PC-3 (cell line): ENCODE measurements around the gene AUTS2. TPM values are rescaled to one million over a fixed set of nuclear protein-coding genes. Genes with fewer than 3 reads are reported as not detected.

ENCODE experiments used
- ATAC-seq: fragments of 200-7000 bp; cut with Tn5 transposase; 2 replicates; pipeline ENCODE4 v1.9.1; 2020; ENCODE audit warnings: mild to moderate bottlenecking, moderate library complexity
- BruUV-seq: library from RNA; stranded (reverse); fragments of 400-500 nt; replicated peaks from 2 replicates; lab custom pipeline; 2021; lab: Mats Ljungman, UMichigan
- CTCF ChIA-PET: fragments of 300-600 bp; sonication (Branson Sonifier 250); formaldehyde crosslinking; loops from one replicate; lab custom pipeline; 2022; ENCODE audit warnings: antibody characterized with exemption; lab: Charles Lee
- POLR2A ChIA-PET: fragments of 300-600 bp; sonication (Branson Sonifier 250); formaldehyde crosslinking; loops from one replicate; lab custom pipeline; 2022; ENCODE audit warnings: antibody characterized with exemption; ENCODE audit not compliant: unreplicated experiment; lab: Charles Lee
- DNase-seq: peaks from one replicate; pipeline ENCODE4 v3.0.0-alpha.2; 2015
- H2AFZ ChIP-seq: fragments of 300-600 bp; sonication (generic); 2 replicates; pipeline ENCODE4 v1.6.0; 2016; ENCODE audit warnings: antibody characterized with exemption, low read length
- H3F3A ChIP-seq: fragments of 300-600 bp; sonication (generic); one replicate; pipeline ENCODE4 v1.6.0; 2017; ENCODE audit warnings: antibody characterized with exemption, low read length, control low read depth, mild to moderate bottlenecking; ENCODE audit not compliant: unreplicated experiment
- H3K27ac ChIP-seq: fragments of 300-600 bp; sonication (generic); 2 replicates; pipeline ENCODE4 v1.5.1; 2016; ENCODE audit warnings: mild to moderate bottlenecking, low read length
- H3K27me3 ChIP-seq: fragments of 300-600 bp; sonication (generic); 2 replicates; pipeline ENCODE4 v1.6.1; 2016; ENCODE audit warnings: low read length, mixed read lengths
- H3K36me3 ChIP-seq: fragments of 300-600 bp; sonication (generic); 2 replicates; pipeline ENCODE4 v1.6.1; 2016; ENCODE audit warnings: low read depth, mixed run types, low read length, mixed read lengths
- H3K4me1 ChIP-seq: fragments of 300-600 bp; sonication (generic); 2 replicates; pipeline ENCODE4 v1.5.1; 2016; ENCODE audit warnings: low read length; ENCODE audit not compliant: insufficient read depth
- H3K4me2 ChIP-seq: fragments of 300-600 bp; sonication (generic); 2 replicates; pipeline ENCODE4 v1.6.0; 2016; ENCODE audit warnings: low read length
- H3K4me3 ChIP-seq: fragments of 300-600 bp; sonication (generic); 2 replicates; pipeline ENCODE4 v1.5.1; 2016; ENCODE audit warnings: mild to moderate bottlenecking, low read length, mixed read lengths
- H3K79me2 ChIP-seq: fragments of 300-600 bp; sonication (generic); 2 replicates; pipeline ENCODE4 v1.6.1; 2017; ENCODE audit warnings: low read length, mixed read lengths
- H3K9ac ChIP-seq: fragments of 300-600 bp; sonication (generic); 2 replicates; pipeline ENCODE4 v1.6.0; 2016; ENCODE audit warnings: mild to moderate bottlenecking, low read length
- H3K9me2 ChIP-seq: fragments of 300-600 bp; sonication (generic); replicated peaks from 2 replicates; pipeline ENCODE4 v1.6.1; 2016; ENCODE audit warnings: mixed run types, low read length, mixed read lengths
- H3K9me3 ChIP-seq: fragments of 300-600 bp; sonication (generic); 2 replicates; pipeline ENCODE4 v1.6.1; 2016; ENCODE audit warnings: low read length, mixed read lengths
- H4K20me1 ChIP-seq: fragments of 300-600 bp; sonication (generic); 2 replicates; pipeline ENCODE4 v1.6.1; 2016; ENCODE audit warnings: low read length, mixed read lengths
- EZH2 ChIP-seq: fragments of 300-600 bp; sonication (generic); IDR thresholded peaks from one replicate; pipeline ENCODE4 v1.6.1; 2017; ENCODE audit warnings: antibody characterized with exemption, mild to moderate bottlenecking, low read length; ENCODE audit not compliant: unreplicated experiment
- EZH2phosphoT487 ChIP-seq: fragments of 300-600 bp; sonication (generic); IDR thresholded peaks from 2 replicates; pipeline ENCODE4 v1.6.1; 2018; ENCODE audit warnings: mild to moderate bottlenecking, antibody characterized with exemption, low read length, borderline replicate concordance
- intact Hi-C: fragments of 100-400 bp; cut with micrococcal nuclease; formaldehyde crosslinking; loops from 2 replicates; pipeline ENCODE4 v1.9.0; 2023
- total RNA-seq: library from RNA; depleted of rRNA; stranded (reverse); fragments of >200 nt; gene quantifications from 2 replicates; pipeline ENCODE4 v1.2.3, GENCODE V29; 2014
- TF ChIP-seq, protein P1 (sequence below): fragments of 300-600 bp; sonication (generic); conservative IDR thresholded peaks from 2 replicates; pipeline ENCODE4 v1.5.1; 2017; ENCODE audit warnings: antibody characterized with exemption, low read depth, mild to moderate bottlenecking, low read length

Gene AUTS2
- total RNA-seq, 1 experiment from 2014 or later = not detected

DNA sequence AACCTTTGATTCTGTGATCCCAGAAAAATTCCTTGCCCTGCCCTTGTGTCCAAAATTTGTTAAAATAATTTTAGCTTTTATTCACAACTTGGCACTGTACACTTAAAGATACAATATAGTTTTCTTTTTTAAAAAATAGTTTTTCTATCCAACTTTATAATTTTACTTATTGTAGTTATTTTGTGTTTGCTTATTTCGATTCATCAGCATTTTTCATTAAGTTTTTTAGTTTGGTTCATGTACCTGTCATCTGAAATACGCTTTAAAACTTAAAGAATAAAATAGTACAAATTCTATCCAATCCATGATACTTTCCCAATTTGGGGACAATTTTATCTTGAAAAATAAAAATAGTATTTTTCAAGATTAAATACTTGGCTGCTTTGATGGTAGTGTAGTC lies 514.8 kb downstream of the AUTS2 start:
- no peak overlapping the region for H3K9ac ChIP-seq
- no peaks in the 10 kb centered on the region for H3K27me3 ChIP-seq
- no peaks in the 10 kb centered on the region for H4K20me1 ChIP-seq
- H3K4me1 ChIP-seq = no peaks in the 10 kb centered on the region
- H3K9me3 ChIP-seq = 0 out of 2 replicates have a peak, but pooled peaks cover 6% of the 10 kb centered on the region
- no peaks in the 10 kb centered on the region for H3K9me2 ChIP-seq
- no peak for TF ChIP-seq EZH2
- ATAC-seq = no peak
- no peaks in the 10 kb centered on the region for H3F3A ChIP-seq
- ChIA-PET CTCF (no interaction called here), POLR2A (no interaction called here)
- H2AFZ ChIP-seq = no peak overlapping the region
- H3K27ac ChIP-seq = no peak overlapping the region
- intact Hi-C loops = no loop called here
- H3K79me2 ChIP-seq = no peaks in the 10 kb centered on the region
- H3K4me3 ChIP-seq = no peak overlapping the region
- BruUV-seq = no TSS peak
- H3K4me2 ChIP-seq = no peak overlapping the region
- H3K36me3 ChIP-seq = no peaks in the 10 kb centered on the region
- no peak for DNase-seq

DNA sequence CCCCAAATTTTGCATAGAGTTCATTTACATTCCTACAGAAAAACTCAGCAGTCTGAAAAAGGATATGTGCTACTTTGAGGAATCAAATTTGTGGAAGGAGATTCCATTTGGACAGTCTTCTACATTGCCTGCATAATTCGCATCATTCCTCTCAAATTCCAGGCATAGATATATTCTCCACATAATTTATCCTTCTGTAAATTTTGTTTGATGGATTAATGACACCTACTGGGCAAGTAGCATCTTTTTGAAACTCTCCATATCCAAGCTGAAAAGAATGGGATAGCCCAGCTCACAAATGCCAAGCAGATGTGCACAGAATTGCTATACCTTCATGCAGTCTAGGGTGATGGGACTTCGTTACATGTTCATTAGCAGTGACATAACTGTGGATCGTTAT lies 515.3 kb downstream of the AUTS2 start:
- ChIA-PET POLR2A (no interaction called here), CTCF (no interaction called here)
- no peak for DNase-seq

DNA sequence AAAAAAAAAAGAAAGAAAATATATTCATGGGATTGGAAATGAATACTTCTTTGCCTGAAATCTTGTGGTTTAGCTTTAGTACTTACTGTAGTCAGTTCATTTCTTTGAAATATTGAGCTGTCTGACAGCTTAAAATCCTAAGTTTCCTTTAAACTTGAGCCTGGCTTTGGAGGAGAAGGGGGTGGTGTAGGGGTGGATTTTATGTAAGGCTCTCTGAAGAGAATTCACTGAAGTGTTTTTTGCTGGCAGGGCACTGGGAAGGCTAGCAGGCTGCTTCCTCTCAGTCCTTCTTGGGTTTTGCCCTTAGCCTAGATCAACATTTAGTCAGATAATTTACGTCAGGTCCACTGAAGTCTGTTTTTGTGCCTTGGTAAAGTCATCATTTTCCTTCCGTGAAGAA lies 516.5 kb downstream of the AUTS2 start:
- Histone ChIP-seq H3K36me3 (no peaks in the 10 kb centered on the region), H3K9ac (no peak overlapping the region), H3K4me3 (no peak overlapping the region), H3K9me2 (no peaks in the 10 kb centered on the region), H3K4me2 (no peak overlapping the region), H3F3A (no peaks in the 10 kb centered on the region), H4K20me1 (no peaks in the 10 kb centered on the region), H2AFZ (no peak overlapping the region), H3K27ac (no peak overlapping the region), H3K27me3 (no peaks in the 10 kb centered on the region), H3K9me3 (0 out of 2 replicates have a peak, but pooled peaks cover 6% of the 10 kb centered on the region), H3K79me2 (no peaks in the 10 kb centered on the region), H3K4me1 (no peaks in the 10 kb centered on the region)
- POLR2A ChIA-PET = no interaction called here
- CTCF ChIA-PET = no interaction called here
- DNase-seq (no peak), ATAC-seq (no peak)
- no peak for TF ChIP-seq EZH2phosphoT487
- BruUV-seq = no TSS peak
- intact Hi-C loops = no loop called here

More for the DNA sequence above, 515.3 kb downstream of the AUTS2 start:
- no peak overlapping the region for H3K4me3 ChIP-seq
- no peaks in the 10 kb centered on the region for H3F3A ChIP-seq
- intact Hi-C loops = no loop called here
- H3K4me1 ChIP-seq = no peaks in the 10 kb centered on the region
- no peaks in the 10 kb centered on the region for H4K20me1 ChIP-seq
- ATAC-seq = no peak
- no peak for TF ChIP-seq EZH2phosphoT487
- TF ChIP-seq, protein P1, sequence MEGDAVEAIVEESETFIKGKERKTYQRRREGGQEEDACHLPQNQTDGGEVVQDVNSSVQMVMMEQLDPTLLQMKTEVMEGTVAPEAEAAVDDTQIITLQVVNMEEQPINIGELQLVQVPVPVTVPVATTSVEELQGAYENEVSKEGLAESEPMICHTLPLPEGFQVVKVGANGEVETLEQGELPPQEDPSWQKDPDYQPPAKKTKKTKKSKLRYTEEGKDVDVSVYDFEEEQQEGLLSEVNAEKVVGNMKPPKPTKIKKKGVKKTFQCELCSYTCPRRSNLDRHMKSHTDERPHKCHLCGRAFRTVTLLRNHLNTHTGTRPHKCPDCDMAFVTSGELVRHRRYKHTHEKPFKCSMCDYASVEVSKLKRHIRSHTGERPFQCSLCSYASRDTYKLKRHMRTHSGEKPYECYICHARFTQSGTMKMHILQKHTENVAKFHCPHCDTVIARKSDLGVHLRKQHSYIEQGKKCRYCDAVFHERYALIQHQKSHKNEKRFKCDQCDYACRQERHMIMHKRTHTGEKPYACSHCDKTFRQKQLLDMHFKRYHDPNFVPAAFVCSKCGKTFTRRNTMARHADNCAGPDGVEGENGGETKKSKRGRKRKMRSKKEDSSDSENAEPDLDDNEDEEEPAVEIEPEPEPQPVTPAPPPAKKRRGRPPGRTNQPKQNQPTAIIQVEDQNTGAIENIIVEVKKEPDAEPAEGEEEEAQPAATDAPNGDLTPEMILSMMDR = no peak
- TF ChIP-seq EZH2 = no peak
- H2AFZ ChIP-seq = no peak overlapping the region
- H3K27me3 ChIP-seq = no peaks in the 10 kb centered on the region
- no peak overlapping the region for H3K4me2 ChIP-seq
- H3K9me2 ChIP-seq = no peaks in the 10 kb centered on the region
- H3K36me3 ChIP-seq = no peaks in the 10 kb centered on the region
- no TSS peak for BruUV-seq
- H3K9ac ChIP-seq = no peak overlapping the region
- H3K79me2 ChIP-seq = no peaks in the 10 kb centered on the region
- H3K9me3 ChIP-seq = 0 out of 2 replicates have a peak, but pooled peaks cover 6% of the 10 kb centered on the region
- H3K27ac ChIP-seq = no peak overlapping the region

DNA sequence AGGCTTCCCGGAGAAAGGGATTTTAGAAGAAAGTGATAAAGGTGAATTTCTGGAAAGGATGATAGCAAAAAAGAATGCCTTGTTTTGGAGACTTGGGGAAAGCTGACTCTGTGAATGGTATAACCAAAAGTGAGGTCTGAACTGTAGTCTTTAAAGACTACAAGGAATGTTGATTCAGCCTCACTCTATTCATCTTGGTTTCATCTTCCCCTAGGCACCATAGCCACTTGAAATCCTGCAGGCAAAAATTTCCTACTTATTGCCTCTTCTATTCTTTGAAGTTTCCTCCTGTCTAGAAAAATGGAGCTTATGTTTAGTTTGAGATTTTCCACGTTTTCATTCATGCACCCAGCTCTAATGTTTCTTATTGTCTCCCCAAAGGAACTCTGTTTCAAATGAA lies 518.0 kb downstream of the AUTS2 start:
- no peaks in the 10 kb centered on the region for H3K36me3 ChIP-seq
- no TSS peak for BruUV-seq
- intact Hi-C loops = no loop called here
- no peaks in the 10 kb centered on the region for H3K9me2 ChIP-seq
- no peak overlapping the region for H3K27ac ChIP-seq
- no peaks in the 10 kb centered on the region for H3K79me2 ChIP-seq
- no peak for TF ChIP-seq EZH2phosphoT487
- TF ChIP-seq, protein P1 = no peak
- TF ChIP-seq EZH2 = no peak
- no peaks in the 10 kb centered on the region for H3K4me1 ChIP-seq
- CTCF ChIA-PET = no interaction called here
- POLR2A ChIA-PET = no interaction called here
- ATAC-seq = no peak
- DNase-seq = no peak
- no peaks in the 10 kb centered on the region for H3K27me3 ChIP-seq
- H3F3A ChIP-seq = no peaks in the 10 kb centered on the region
- no peak overlapping the region for H2AFZ ChIP-seq
- no peak overlapping the region for H3K4me2 ChIP-seq
- no peaks in the 10 kb centered on the region for H4K20me1 ChIP-seq
- peaks cover 11% of the 10 kb centered on the region for H3K9me3 ChIP-seq
- H3K9ac ChIP-seq = no peak overlapping the region
- no peak overlapping the region for H3K4me3 ChIP-seq
